Measurements from ENCODE around the gene NUDT17. TPM values are rescaled to one million over a fixed set of nuclear protein-coding genes. Genes with fewer than 3 reads are reported as not detected.
"Not testable (repeated sequence)": the region's sequence is repeated elsewhere in the genome, so short reads cannot be mapped to it uniquely, and the experiment has no call there.

NUDT17 gene
- 1 to 10 TPM; 2.2 to 3.8 TPM for total RNA-seq

- peak; percentile 88 for ATAC-seq
- POLR2A ChIA-PET, result interaction anchor here (0.7 to 3.4 kb wide), 13 partner anchors 11 to 190 kb away, joined by 3 to 38 read pairs (median 5); partner anchors contain the start of genes ANKRD34A, ITGA10, PEX11B and PIAS3
- H3K4me3 Mint-ChIP-seq, result no peak within 1 kb of the TSS
- no peaks in the 10 kb centered on the region for H3K27me3 Mint-ChIP-seq (ENCODE audit: low read depth)
- no peaks in the 10 kb centered on the region for H3K9me3 Mint-ChIP-seq (ENCODE audit: insufficient read depth)
- H3K36me3 Mint-ChIP-seq (ENCODE audit: low read depth), result peaks cover 27% of the 10 kb centered on the region
- CTCF ChIA-PET, result interaction anchor here (0.6 to 11.7 kb wide), 60 partner anchors 14 to 200 kb away, joined by 3 to 271 read pairs (median 6); partner anchors contain the start of genes ANKRD34A, ANKRD35, HJV and ITGA10
- H3K27ac Mint-ChIP-seq, result peak within 1 kb of the TSS; percentile 72
- DNase-seq, result peak; percentile 85
- H3K4me1 Mint-ChIP-seq (ENCODE audit: low read depth), result peaks cover 7% of the 10 kb centered on the region
These were observed at the start of gene NUDT17 for GRCh38 chr1:145845514-145846161. Gene NUDT17, plus strand, starts transcription at chr1:145845630. Its CDS starts 11 bp downstream, at chr1:145845641.

- Mint-ChIP-seq H3K4me1 (ENCODE audit: low read depth) (peaks cover 21% of the 10 kb centered on the region), H3K27ac (no peak overlapping the region), H3K27me3 (ENCODE audit: low read depth) (no peaks in the 10 kb centered on the region), H3K36me3 (ENCODE audit: low read depth) (peaks cover 62% of the 10 kb centered on the region), H3K9me3 (ENCODE audit: insufficient read depth) (peaks cover 25% of the 10 kb centered on the region), H3K4me3 (no peak overlapping the region)
- ChIA-PET CTCF (no interaction called here), POLR2A (no interaction called here)
- ATAC-seq (no peak), DNase-seq (no peak)
These were observed 48.7 kb upstream of the NUDT17 start for GRCh38 chr1:145796753-145797152.

GRCh38 chr1:145799806-145800205 lies 45.6 kb upstream of the NUDT17 start:
- Mint-ChIP-seq H3K9me3 (ENCODE audit: insufficient read depth) (peaks cover 25% of the 10 kb centered on the region), H3K4me3 (no peak overlapping the region), H3K27me3 (ENCODE audit: low read depth) (no peaks in the 10 kb centered on the region), H3K36me3 (ENCODE audit: low read depth) (peaks cover 49% of the 10 kb centered on the region), H3K4me1 (ENCODE audit: low read depth) (peaks cover 26% of the 10 kb centered on the region), H3K27ac (no peak overlapping the region)
- POLR2A ChIA-PET, result no interaction called here
- CTCF ChIA-PET, result no interaction called here
- ATAC-seq, result no peak
- DNase-seq, result no peak

GRCh38 chr1:145804235-145805045 lies 41.0 kb upstream of the NUDT17 start:
- Mint-ChIP-seq H3K27ac (no peak overlapping the region), H3K9me3 (ENCODE audit: insufficient read depth) (no peaks in the 10 kb centered on the region), H3K36me3 (ENCODE audit: low read depth) (peaks cover 18% of the 10 kb centered on the region), H3K4me3 (no peak overlapping the region), H3K4me1 (ENCODE audit: low read depth) (peaks cover 9% of the 10 kb centered on the region), H3K27me3 (ENCODE audit: low read depth) (no peaks in the 10 kb centered on the region)
- CTCF ChIA-PET, result interaction anchor here (1.6 to 4.2 kb wide), 2 partner anchors 41 to 84 kb away, joined by 3 to 16 read pairs; partner anchors contain the start of gene NUDT17
- DNase-seq (no peak), ATAC-seq (no peak)
- POLR2A ChIA-PET, result no interaction called here

- Mint-ChIP-seq H3K36me3 (ENCODE audit: low read depth) (peaks cover 12% of the 10 kb centered on the region), H3K4me3 (no peak overlapping the region), H3K4me1 (ENCODE audit: low read depth) (peaks cover 9% of the 10 kb centered on the region), H3K27ac (no peak overlapping the region), H3K9me3 (ENCODE audit: insufficient read depth) (no peaks in the 10 kb centered on the region), H3K27me3 (ENCODE audit: low read depth) (no peaks in the 10 kb centered on the region)
- DNase-seq (no peak), ATAC-seq (no peak)
- CTCF ChIA-PET, result interaction anchor here (1.7 to 4.2 kb wide), 2 partner anchors 21 to 41 kb away, joined by 3 to 16 read pairs; partner anchors contain the start of gene NUDT17
- POLR2A ChIA-PET, result no interaction called here
These were observed 40.4 kb upstream of the NUDT17 start for GRCh38 chr1:145805057-145805456.

- no peak for DNase-seq
- ChIA-PET POLR2A (no interaction called here), CTCF (interaction anchor here (1.1 to 4.2 kb wide), 5 partner anchors 20 to 86 kb away, joined by 3 to 16 read pairs (median 4); partner anchors contain the start of gene NUDT17)
- Mint-ChIP-seq H3K4me1 (ENCODE audit: low read depth) (peaks cover 5% of the 10 kb centered on the region), H3K9me3 (ENCODE audit: insufficient read depth) (no peaks in the 10 kb centered on the region), H3K36me3 (ENCODE audit: low read depth) (peaks cover 9% of the 10 kb centered on the region), H3K27me3 (ENCODE audit: low read depth) (no peaks in the 10 kb centered on the region), H3K27ac (no peak overlapping the region), H3K4me3 (no peak overlapping the region)
- no peak for ATAC-seq
These were observed 39.0 kb upstream of the NUDT17 start for GRCh38 chr1:145806408-145806807.

- POLR2A ChIA-PET, result no interaction called here
- H3K36me3 Mint-ChIP-seq (ENCODE audit: low read depth), result peaks cover 7% of the 10 kb centered on the region
- CTCF ChIA-PET, result interaction anchor here (1.3 to 4.2 kb wide), 4 partner anchors 20 to 39 kb away, joined by 3 to 16 read pairs (median 4); partner anchors contain the start of gene NUDT17
These were observed 38.6 kb upstream of the NUDT17 start for GRCh38 chr1:145806844-145807243.

GRCh38 chr1:145812977-145813810 lies 32.2 kb upstream of the NUDT17 start:
- H3K36me3 Mint-ChIP-seq (ENCODE audit: low read depth); H3K9me3 Mint-ChIP-seq (ENCODE audit: insufficient read depth); CTCF ChIA-PET; H3K27ac Mint-ChIP-seq; ATAC-seq; H3K27me3 Mint-ChIP-seq (ENCODE audit: low read depth); POLR2A ChIA-PET; H3K4me3 Mint-ChIP-seq; DNase-seq; H3K4me1 Mint-ChIP-seq (ENCODE audit: low read depth): not testable (repeated sequence)

More at GRCh38 chr1:145806844-145807243, 38.6 kb upstream of the NUDT17 start:
- ATAC-seq (no peak), DNase-seq (no peak)
- Mint-ChIP-seq H3K9me3 (ENCODE audit: insufficient read depth) (no peaks in the 10 kb centered on the region), H3K4me1 (ENCODE audit: low read depth) (peaks cover 5% of the 10 kb centered on the region), H3K4me3 (no peak overlapping the region), H3K27me3 (ENCODE audit: low read depth) (no peaks in the 10 kb centered on the region), H3K27ac (no peak overlapping the region)

GRCh38 chr1:145818095-145818494 lies 27.3 kb upstream of the NUDT17 start:
- CTCF ChIA-PET; POLR2A ChIA-PET; H3K9me3 Mint-ChIP-seq (ENCODE audit: insufficient read depth); H3K36me3 Mint-ChIP-seq (ENCODE audit: low read depth); ATAC-seq; H3K4me3 Mint-ChIP-seq; H3K4me1 Mint-ChIP-seq (ENCODE audit: low read depth); H3K27me3 Mint-ChIP-seq (ENCODE audit: low read depth); H3K27ac Mint-ChIP-seq; DNase-seq: not testable (repeated sequence)

- POLR2A ChIA-PET; H3K27ac Mint-ChIP-seq; ATAC-seq; H3K27me3 Mint-ChIP-seq (ENCODE audit: low read depth); H3K9me3 Mint-ChIP-seq (ENCODE audit: insufficient read depth); DNase-seq: not testable (repeated sequence)
- CTCF ChIA-PET, result interaction anchor here (16.3 kb wide), 1 partner anchor 21 kb away, joined by 214 read pairs; the partner anchor contains the start of gene NUDT17
- Mint-ChIP-seq H3K36me3 (ENCODE audit: low read depth) (peaks cover 30% of the 10 kb centered on the region), H3K4me3 (peak overlapping the region; percentile 42), H3K4me1 (ENCODE audit: low read depth) (peaks cover 28% of the 10 kb centered on the region)
These were observed 22.6 kb upstream of the NUDT17 start for GRCh38 chr1:145822779-145823331.
